Measurements from ENCODE around the gene IL1R2. TPM values are rescaled to one million over a fixed set of nuclear protein-coding genes. Genes with fewer than 3 reads are reported as not detected.

IL1R2 gene
- total RNA-seq, 2 donors from 2014 or later = 3.9 to 8.3 TPM

- intact Hi-C loops (cut with DNase I) = loop anchor here in 1 of 2 donors (10.0 kb wide), 1 partner anchor 344 kb away; the partner anchor contains the start of gene IL18R1
- ATAC-seq = peak in 1 of 2 donors; percentile 17
- no peak for DNase-seq
These were observed 19.1 kb downstream of the IL1R2 start for GRCh38 chr2:102010902-102011301.

- DNase-seq (no peak), ATAC-seq (peak in 1 of 2 donors; percentile 57)
- intact Hi-C loops (cut with DNase I) = loop anchor here in 1 of 2 donors (10.0 kb wide), 1 partner anchor 343 kb away; the partner anchor contains the start of gene IL18R1
These were observed 20.4 kb downstream of the IL1R2 start for GRCh38 chr2:102012061-102012614.

GRCh38 chr2:102013206-102014040 lies 21.7 kb downstream of the IL1R2 start:
- ATAC-seq = no peak
- DNase-seq = no peak
- intact Hi-C loops (cut with DNase I) = loop anchor here in 1 of 2 donors (10.0 kb wide), 1 partner anchor 341 kb away; the partner anchor contains the start of gene IL18R1

GRCh38 chr2:102014041-102014345 lies 22.2 kb downstream of the IL1R2 start:
- intact Hi-C loops (cut with DNase I) = loop anchor here in 1 of 2 donors (10.0 kb wide), 1 partner anchor 341 kb away; the partner anchor contains the start of gene IL18R1
- DNase-seq = no peak
- no peak for ATAC-seq

GRCh38 chr2:102015399-102015798 lies 23.6 kb downstream of the IL1R2 start:
- no peak for ATAC-seq
- no peak for DNase-seq
- intact Hi-C loops (cut with DNase I) = loop anchor here in 1 of 2 donors (10.0 kb wide), 1 partner anchor 339 kb away; the partner anchor contains the start of gene IL18R1

- DNase-seq (no peak), ATAC-seq (no peak)
- intact Hi-C loops (cut with DNase I) = loop anchor here in 1 of 2 donors (10.0 kb wide), 1 partner anchor 338 kb away; the partner anchor contains the start of gene IL18R1
These were observed 24.7 kb downstream of the IL1R2 start for GRCh38 chr2:102016399-102016955.

GRCh38 chr2:102018823-102019445 lies 27.2 kb downstream of the IL1R2 start:
- ATAC-seq (no peak), DNase-seq (no peak)
- intact Hi-C loops (cut with DNase I) = loop anchor here in 1 of 2 donors (10.0 kb wide), 1 partner anchor 336 kb away; the partner anchor contains the start of gene IL18R1

- peak; percentile 93 to 94 for ATAC-seq
- intact Hi-C loops (cut with DNase I) = loop anchor here (1.0 to 5.0 kb wide), 4 partner anchors 146 to 222 kb away; no protein-coding TSS in a partner anchor
- peak; percentile 90 for DNase-seq
These were observed 28.9 kb downstream of the IL1R2 start for GRCh38 chr2:102020596-102021170.

- ATAC-seq = peak; percentile 65 to 67
- intact Hi-C loops (cut with DNase I) = loop anchor here (2.0 to 5.0 kb wide), 3 partner anchors 146 to 221 kb away; no protein-coding TSS in a partner anchor
- DNase-seq = peak; percentile 44
These were observed 30.0 kb downstream of the IL1R2 start for GRCh38 chr2:102021779-102022178.

GRCh38 chr2:102022884-102023539 lies 31.3 kb downstream of the IL1R2 start:
- ATAC-seq (no peak), DNase-seq (no peak)
- intact Hi-C loops (cut with DNase I) = loop anchor here in 1 of 2 donors (5.0 kb wide), 2 partner anchors 144 to 219 kb away; no protein-coding TSS in a partner anchor

GRCh38 chr2:102024410-102024809 lies 32.6 kb downstream of the IL1R2 start:
- ATAC-seq (no peak), DNase-seq (no peak)
- intact Hi-C loops (cut with DNase I) = loop anchor here in 1 of 2 donors (5.0 kb wide), 2 partner anchors 143 to 218 kb away; no protein-coding TSS in a partner anchor

GRCh38 chr2:102025016-102025501 lies 33.3 kb downstream of the IL1R2 start:
- ATAC-seq = no peak
- intact Hi-C loops (cut with DNase I) = no loop called here
- no peak for DNase-seq

GRCh38 chr2:102025583-102026267 lies 34.0 kb downstream of the IL1R2 start:
- intact Hi-C loops (cut with DNase I) = no loop called here
- no peak for DNase-seq
- ATAC-seq = no peak

GRCh38 chr2:102027036-102027980 lies 35.5 kb downstream of the IL1R2 start:
- ATAC-seq (peak; percentile 42 to 90), DNase-seq (no peak)
- intact Hi-C loops (cut with DNase I) = no loop called here

GRCh38 chr2:102028470-102028869 lies 36.7 kb downstream of the IL1R2 start:
- DNase-seq (no peak), ATAC-seq (peak in 1 of 2 donors; percentile 22)
- intact Hi-C loops (cut with DNase I) = no loop called here

GRCh38 chr2:102029405-102029804 lies 37.6 kb downstream of the IL1R2 start:
- DNase-seq = no peak
- intact Hi-C loops (cut with DNase I) = no loop called here
- no peak for ATAC-seq

Data from left cardiac atrium (tissue), 4 donors.